TTC549 (cell line): ENCODE measurements around the gene FAHD2B.
A peak's percentile ranks its signal among the peaks of the same experiment; 100 is the strongest.
"Not testable (repeated sequence)": the region's sequence is repeated elsewhere in the genome, so short reads cannot be mapped to it uniquely, and the experiment has no call there.

ENCODE experiments used
- FAIRE-seq: peaks from 2 replicates; lab custom pipeline; 2012; peaks lifted over from hg19 to GRCh38; lab: Jason Lieb, UNC

FAHD2B gene

GRCh38 chr2:97094772-97095611 is at the start of gene FAHD2B:
TSS of gene FAHD2B (minus strand) at chr2:97094882. CDS start at chr2:97091706, 3,176 bp downstream.
- FAIRE-seq, result not testable (repeated sequence)

GRCh38 chr2:97144016-97144415 is 49.3 kb upstream of the FAHD2B start:
- FAIRE-seq, result not testable (repeated sequence)

GRCh38 chr2:97129090-97129489 is 34.4 kb upstream of the FAHD2B start:
- not testable (repeated sequence) for FAIRE-seq

- not testable (repeated sequence) for FAIRE-seq
Observed at GRCh38 chr2:97113882-97114255, 19.2 kb upstream of the FAHD2B start.

GRCh38 chr2:97113050-97113881 is 18.6 kb upstream of the FAHD2B start, which contains the start of gene ANKRD36:
TSS of gene ANKRD36 (plus strand) at chr2:97113153. CDS start at chr2:97113740, 587 bp downstream.
- not testable (repeated sequence) for FAIRE-seq

- peak; percentile 95 for FAIRE-seq
Observed at GRCh38 chr2:97112320-97113049, 17.8 kb upstream of the FAHD2B start.

GRCh38 chr2:97111246-97111645 is 16.6 kb upstream of the FAHD2B start:
- FAIRE-seq, result not testable (repeated sequence)

- not testable (repeated sequence) for FAIRE-seq
Observed at GRCh38 chr2:97106878-97107277, 12.2 kb upstream of the FAHD2B start.

- not testable (repeated sequence) for FAIRE-seq
Observed at GRCh38 chr2:97098786-97099372, 4.2 kb upstream of the FAHD2B start.

- no peak for FAIRE-seq
Observed at GRCh38 chr2:97095661-97096060, 979 bp upstream of the FAHD2B start.

- FAIRE-seq, result not testable (repeated sequence)
Observed at GRCh38 chr2:97093983-97094771, 505 bp downstream of the FAHD2B start.

- not testable (repeated sequence) for FAIRE-seq
Observed at GRCh38 chr2:97092946-97093345, 1.7 kb downstream of the FAHD2B start.

- FAIRE-seq, result not testable (repeated sequence)
Observed at GRCh38 chr2:97088706-97089105, 6.0 kb downstream of the FAHD2B start.

GRCh38 chr2:97085093-97085492 is 9.6 kb downstream of the FAHD2B start:
- FAIRE-seq, result not testable (repeated sequence)

GRCh38 chr2:97083516-97083915 is 11.2 kb downstream of the FAHD2B start:
- FAIRE-seq, result not testable (repeated sequence)

- not testable (repeated sequence) for FAIRE-seq
Observed at GRCh38 chr2:97082206-97082605, 12.5 kb downstream of the FAHD2B start.

GRCh38 chr2:97080855-97081254 is 13.8 kb downstream of the FAHD2B start:
- FAIRE-seq, result not testable (repeated sequence)

- FAIRE-seq, result not testable (repeated sequence)
Observed at GRCh38 chr2:97077213-97077612, 17.5 kb downstream of the FAHD2B start.

GRCh38 chr2:97070915-97071314 is 23.8 kb downstream of the FAHD2B start:
- not testable (repeated sequence) for FAIRE-seq

- FAIRE-seq, result not testable (repeated sequence)
Observed at GRCh38 chr2:97068722-97069121, 26.0 kb downstream of the FAHD2B start.

GRCh38 chr2:97068074-97068473 is 26.6 kb downstream of the FAHD2B start:
- no peak for FAIRE-seq
